T-helper 1 cell (primary cell): ENCODE measurements around the gene SLC9A3.
A peak's percentile ranks its signal among the peaks of the same experiment; 100 is the strongest.

Experiments used
- DNase-seq, 5 donors: peaks; one replicate each; pipeline ENCODE4 v3.0.0-alpha.2; 2012 to 2020

Gene SLC9A3

GRCh38 chr5:427415-428087 lies 96.7 kb downstream of the SLC9A3 start:
- no peak for DNase-seq

- DNase-seq: no peak
Measured at GRCh38 chr5:426392-426976, 97.8 kb downstream of the SLC9A3 start.

GRCh38 chr5:425714-426113 lies 98.5 kb downstream of the SLC9A3 start:
- DNase-seq: peak in 1 of 5 donors; percentile 39

GRCh38 chr5:424301-425110 lies 99.7 kb downstream of the SLC9A3 start:
- DNase-seq: no peak

- DNase-seq: no peak
Measured at GRCh38 chr5:423626-424261, 100.5 kb downstream of the SLC9A3 start.

- no peak for DNase-seq
Measured at GRCh38 chr5:423233-423565, 101.0 kb downstream of the SLC9A3 start.

GRCh38 chr5:422323-423232 lies 101.7 kb downstream of the SLC9A3 start:
- no peak for DNase-seq

- no peak for DNase-seq
Measured at GRCh38 chr5:421901-422300, 102.3 kb downstream of the SLC9A3 start.

- no peak for DNase-seq
Measured at GRCh38 chr5:421287-421880, 102.9 kb downstream of the SLC9A3 start.

GRCh38 chr5:420632-421286 lies 103.5 kb downstream of the SLC9A3 start:
- no peak for DNase-seq
